Endothelial cell (in vitro differentiated cells): ENCODE data around the gene SYNE4. TPM values are rescaled to one million over a fixed set of nuclear protein-coding genes. Genes with fewer than 3 reads are reported as not detected.
"Not testable (repeated sequence)": the region's sequence is repeated elsewhere in the genome, so short reads cannot be mapped to it uniquely, and the experiment has no call there.

Experiments
- DNase-seq: peaks from one replicate; pipeline ENCODE4 v3.0.0; 2021; ENCODE audit warnings: low spot score
- H3K27ac Mint-ChIP-seq: one replicate; pipeline ENCODE4 v1.8.0; 2021; ENCODE audit warnings: mixed read lengths, inconsistent platforms; ENCODE audit not compliant: unreplicated experiment
- H3K27me3 Mint-ChIP-seq: one replicate; pipeline ENCODE4 v1.8.0; 2021; ENCODE audit warnings: mild to moderate bottlenecking, moderate library complexity, mixed read lengths, inconsistent platforms; ENCODE audit not compliant: unreplicated experiment
- H3K36me3 Mint-ChIP-seq: one replicate; pipeline ENCODE4 v1.8.0; 2021; ENCODE audit warnings: mild to moderate bottlenecking, low read depth, mixed read lengths, inconsistent platforms; ENCODE audit not compliant: unreplicated experiment
- H3K4me1 Mint-ChIP-seq: one replicate; pipeline ENCODE4 v1.8.0; 2021; ENCODE audit warnings: mild to moderate bottlenecking, mixed read lengths, inconsistent platforms; ENCODE audit not compliant: unreplicated experiment
- H3K4me3 Mint-ChIP-seq: one replicate; pipeline ENCODE4 v1.8.0; 2021; ENCODE audit warnings: mild to moderate bottlenecking, mixed read lengths, inconsistent platforms; ENCODE audit not compliant: unreplicated experiment
- H3K9me3 Mint-ChIP-seq: one replicate; pipeline ENCODE4 v1.8.0; 2021; ENCODE audit warnings: mixed read lengths, inconsistent platforms; ENCODE audit not compliant: unreplicated experiment
- total RNA-seq: library from RNA; stranded (reverse); fragmentation: NEBNext Ultra II Directional; extraction: Animal tissue kit (Norgen Biotek cat#: 25700); gene quantifications from one replicate; pipeline ENCODE4 v1.2.1, GENCODE V29; 2021; ENCODE audit not compliant: unreplicated experiment
- TF ChIP-seq, protein P1 (sequence below): fragments of 200-600 bp; sonication (generic); IDR thresholded peaks from one replicate; pipeline ENCODE4 v1.5.0; 2021; ENCODE audit warnings: antibody characterized with exemption; ENCODE audit not compliant: unreplicated experiment

The SYNE4 gene
- total RNA-seq, 1 donor from 2014 or later: 4.5 TPM

DNA sequence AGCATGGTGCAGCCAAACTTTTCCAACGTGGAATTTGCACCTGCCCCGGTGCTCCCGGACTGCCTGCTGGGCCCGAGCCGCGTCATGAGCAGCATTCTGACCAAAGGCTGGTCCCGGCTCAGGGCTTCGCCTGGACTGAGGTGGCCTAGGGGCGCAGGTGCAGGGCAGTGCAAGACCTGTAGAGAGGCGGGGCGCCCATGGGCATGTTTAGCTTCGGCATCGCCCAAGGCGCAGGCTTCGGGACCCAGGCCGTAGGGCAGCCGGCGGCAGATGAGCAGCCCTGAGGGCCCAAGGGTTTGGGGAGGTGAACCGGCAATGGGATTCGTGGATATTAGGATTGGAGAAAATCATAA lies 48.7 kb downstream of the SYNE4 start:
- Mint-ChIP-seq H3K4me1 (peaks cover 3% of the 10 kb centered on the region), H3K36me3 (no peaks in the 10 kb centered on the region), H3K4me3 (no peak overlapping the region), H3K27me3 (peaks cover 6% of the 10 kb centered on the region), H3K9me3 (no peaks in the 10 kb centered on the region), H3K27ac (no peak overlapping the region)
- DNase-seq: no peak
- TF ChIP-seq, protein P1, sequence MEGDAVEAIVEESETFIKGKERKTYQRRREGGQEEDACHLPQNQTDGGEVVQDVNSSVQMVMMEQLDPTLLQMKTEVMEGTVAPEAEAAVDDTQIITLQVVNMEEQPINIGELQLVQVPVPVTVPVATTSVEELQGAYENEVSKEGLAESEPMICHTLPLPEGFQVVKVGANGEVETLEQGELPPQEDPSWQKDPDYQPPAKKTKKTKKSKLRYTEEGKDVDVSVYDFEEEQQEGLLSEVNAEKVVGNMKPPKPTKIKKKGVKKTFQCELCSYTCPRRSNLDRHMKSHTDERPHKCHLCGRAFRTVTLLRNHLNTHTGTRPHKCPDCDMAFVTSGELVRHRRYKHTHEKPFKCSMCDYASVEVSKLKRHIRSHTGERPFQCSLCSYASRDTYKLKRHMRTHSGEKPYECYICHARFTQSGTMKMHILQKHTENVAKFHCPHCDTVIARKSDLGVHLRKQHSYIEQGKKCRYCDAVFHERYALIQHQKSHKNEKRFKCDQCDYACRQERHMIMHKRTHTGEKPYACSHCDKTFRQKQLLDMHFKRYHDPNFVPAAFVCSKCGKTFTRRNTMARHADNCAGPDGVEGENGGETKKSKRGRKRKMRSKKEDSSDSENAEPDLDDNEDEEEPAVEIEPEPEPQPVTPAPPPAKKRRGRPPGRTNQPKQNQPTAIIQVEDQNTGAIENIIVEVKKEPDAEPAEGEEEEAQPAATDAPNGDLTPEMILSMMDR: no peak

- H3K4me1 Mint-ChIP-seq: peaks cover 3% of the 10 kb centered on the region
- TF ChIP-seq, protein P1: no peak
- H3K27me3 Mint-ChIP-seq: peaks cover 6% of the 10 kb centered on the region
- peak; percentile 35 for DNase-seq
- no peaks in the 10 kb centered on the region for H3K9me3 Mint-ChIP-seq
- H3K4me3 Mint-ChIP-seq: no peak overlapping the region
- no peaks in the 10 kb centered on the region for H3K36me3 Mint-ChIP-seq
- no peak overlapping the region for H3K27ac Mint-ChIP-seq
These were observed 49.3 kb downstream of the SYNE4 start for GRCh38 chr19:35959040-35959967.

- Mint-ChIP-seq H3K36me3 (no peaks in the 10 kb centered on the region), H3K4me1 (peaks cover 9% of the 10 kb centered on the region), H3K27me3 (peaks cover 9% of the 10 kb centered on the region), H3K4me3 (no peak overlapping the region), H3K27ac (no peak overlapping the region), H3K9me3 (no peaks in the 10 kb centered on the region)
- DNase-seq: no peak
- TF ChIP-seq, protein P1: no peak
These were observed 50.0 kb downstream of the SYNE4 start for GRCh38 chr19:35958660-35959039.

GRCh38 chr19:35957411-35957810 lies 51.2 kb downstream of the SYNE4 start:
- H3K9me3 Mint-ChIP-seq, H3K4me3 Mint-ChIP-seq, H3K36me3 Mint-ChIP-seq, DNase-seq, H3K27ac Mint-ChIP-seq: not testable (repeated sequence)
- Mint-ChIP-seq H3K4me1 (peaks cover 18% of the 10 kb centered on the region), H3K27me3 (peaks cover 11% of the 10 kb centered on the region)

GRCh38 chr19:35955881-35956634 lies 52.6 kb downstream of the SYNE4 start:
- peaks cover 24% of the 10 kb centered on the region for H3K4me1 Mint-ChIP-seq
- H3K27ac Mint-ChIP-seq: no peak overlapping the region
- TF ChIP-seq, protein P1: no peak
- H3K36me3 Mint-ChIP-seq: no peaks in the 10 kb centered on the region
- H3K9me3 Mint-ChIP-seq: no peaks in the 10 kb centered on the region
- DNase-seq: no peak
- H3K4me3 Mint-ChIP-seq: no peak overlapping the region
- H3K27me3 Mint-ChIP-seq: peaks cover 11% of the 10 kb centered on the region

Other genes starting within 250 kb of the SYNE4 start
- gene ARHGAP33, start 233.2 kb downstream of the SYNE4 start, total RNA-seq: 8.5 TPM
- gene PRODH2, start 196.0 kb downstream of the SYNE4 start, total RNA-seq: not detected
- gene NPHS1, start 156.3 kb downstream of the SYNE4 start, total RNA-seq: not detected
- 1.8 TPM for gene KIRREL2, start 151.9 kb downstream of the SYNE4 start, total RNA-seq
- 11.5 TPM for gene APLP1, start 140.2 kb downstream of the SYNE4 start, total RNA-seq
- gene NFKBID, start 108.3 kb downstream of the SYNE4 start, total RNA-seq: 13.0 TPM
- gene HCST, start 106.3 kb downstream of the SYNE4 start, total RNA-seq: 0.95 TPM
- gene TYROBP, start 100.5 kb downstream of the SYNE4 start, total RNA-seq: not detected
- gene LRFN3, start 72.4 kb downstream of the SYNE4 start, total RNA-seq: 53.4 TPM
- 14.3 TPM for gene SDHAF1, start 13.6 kb downstream of the SYNE4 start, total RNA-seq
- 27.3 TPM for gene ALKBH6, start 5.4 kb upstream of the SYNE4 start, total RNA-seq
- 94.8 TPM for gene CLIP3, start 24.1 kb upstream of the SYNE4 start, total RNA-seq
- gene THAP8, start 45.5 kb upstream of the SYNE4 start, total RNA-seq: 6.7 TPM
- gene WDR62, start 46.1 kb upstream of the SYNE4 start, total RNA-seq: 8.5 TPM
- gene OVOL3, start 102.3 kb upstream of the SYNE4 start, total RNA-seq: not detected
- 66.4 TPM for gene POLR2I, start 106.1 kb upstream of the SYNE4 start, total RNA-seq
- gene TBCB, start 106.7 kb upstream of the SYNE4 start, total RNA-seq: 206 TPM
- 901 TPM for gene CAPNS1, start 131.3 kb upstream of the SYNE4 start, total RNA-seq
- gene COX7A1, start 143.6 kb upstream of the SYNE4 start, total RNA-seq: 5.2 TPM
- gene ZNF565, start 205.9 kb upstream of the SYNE4 start, total RNA-seq: 3.7 TPM
- gene ZNF146, start 206.3 kb upstream of the SYNE4 start, total RNA-seq: 45.5 TPM